B cell (primary cell): ENCODE data around the gene RPTOR. TPM values are rescaled to one million over a fixed set of nuclear protein-coding genes. Genes with fewer than 3 reads are reported as not detected.

Source experiments
- ATAC-seq: fragments of 200-7000 bp; cut with Tn5 transposase; one replicate; pipeline ENCODE4 v1.10.0; 2021; ENCODE audit warnings: low read depth, mild to moderate bottlenecking, moderate number of reproducible peaks, moderate library complexity
- CTCF ChIA-PET: fragments of 350-600 bp; sonication (Branson Sonifier 250); formaldehyde crosslinking; loops from one replicate; lab custom pipeline; 2021; ENCODE audit warnings: antibody characterized with exemption, inconsistent platforms; lab: Charles Lee
- POLR2A ChIA-PET: fragments of 350-600 bp; sonication (Branson Sonifier 250); formaldehyde crosslinking; loops from one replicate; lab custom pipeline; 2021; ENCODE audit warnings: antibody characterized with exemption; lab: Charles Lee
- DNase-seq: peaks from one replicate; pipeline ENCODE4 v3.0.0; 2013
- H2AFZ ChIP-seq: 2 replicates; pipeline ENCODE4 v1.6.1; 2012; ENCODE audit warnings: mild to moderate bottlenecking, low read depth, low read length; ENCODE audit not compliant: insufficient read depth, poor library complexity, severe bottlenecking
- H3K27ac ChIP-seq, 2 donors: 1 replicate in 1 of 2; 2 replicates in 1 of 2; pipeline ENCODE4 v1.5.1; 2012 to 2013; ENCODE audit warnings: low read length in 2 of 2, mild to moderate bottlenecking in 2 of 2, moderate library complexity in 1 of 2
- H3K27me3 ChIP-seq, 4 experiments: fragments of 200-600 bp in 1 of 4; sonication (generic) in 1 of 4; replicated peaks in 1 of 4; 1 replicate in 2 of 4; 2 replicates in 2 of 4; pipeline versions ENCODE4 v1.6.1 to v1.7.0; 2013 to 2016; ENCODE audit warnings: low read length in 3 of 4, mild to moderate bottlenecking in 2 of 4, mixed read lengths in 1 of 4, moderate library complexity in 1 of 4; ENCODE audit not compliant: insufficient read depth in 4 of 4, control insufficient read depth in 3 of 4; ENCODE audit errors: control extremely low read depth in 1 of 4
- H3K36me3 ChIP-seq, 2 experiments: replicated peaks in 1 of 2; 1 replicate in 1 of 2; 2 replicates in 1 of 2; pipeline versions ENCODE4 v1.6.1 to v1.7.1; 2013; ENCODE audit warnings: low read length in 1 of 2; ENCODE audit not compliant: insufficient read depth in 2 of 2, control insufficient read depth in 1 of 2; ENCODE audit errors: control extremely low read depth in 1 of 2, extremely low read depth in 1 of 2
- H3K4me1 ChIP-seq, 2 donors: fragments of 200-600 bp in 1 of 2; sonication (generic) in 1 of 2; 1 replicate in 1 of 2; 2 replicates in 1 of 2; pipeline versions ENCODE4 v1.5.1 to v1.6.1; 2013 to 2017; ENCODE audit warnings: low read length in 2 of 2; ENCODE audit not compliant: control insufficient read depth in 2 of 2, insufficient read depth in 2 of 2
- H3K4me2 ChIP-seq: replicated peaks from 2 replicates; pipeline ENCODE3; 2012; ENCODE audit warnings: mild to moderate bottlenecking, low read depth, low read length; ENCODE audit not compliant: poor library complexity, severe bottlenecking
- H3K4me3 ChIP-seq, 5 experiments: fragments of 200-600 bp in 1 of 5; sonication (generic) in 1 of 5; 1 replicate in 3 of 5; 2 replicates in 2 of 5; pipeline versions ENCODE4 v1.5.1 to v1.7.0; 2011 to 2016; ENCODE audit warnings: low read length in 4 of 5, mild to moderate bottlenecking in 4 of 5, low read depth in 2 of 5, control low read depth in 1 of 5, moderate library complexity in 1 of 5; ENCODE audit not compliant: insufficient read depth in 1 of 5; ENCODE audit errors: control extremely low read depth in 1 of 5, extremely low read depth in 1 of 5
- H3K79me2 ChIP-seq: fragments of 200-600 bp; sonication (generic); one replicate; pipeline ENCODE4 v1.6.0; 2016; ENCODE audit warnings: low read length; ENCODE audit not compliant: control insufficient read depth, insufficient read depth
- H3K9ac ChIP-seq: fragments of 200-600 bp; sonication (generic); 2 replicates; pipeline ENCODE4 v1.6.1; 2017; ENCODE audit warnings: mild to moderate bottlenecking, low read length, moderate library complexity
- H3K9me3 ChIP-seq, 3 donors: one replicate each; pipeline versions ENCODE4 v1.6.1 to v1.7.1; 2013; ENCODE audit warnings: low read length in 2 of 3; ENCODE audit not compliant: control insufficient read depth in 2 of 3, insufficient read depth in 1 of 3; ENCODE audit errors: control extremely low read depth in 1 of 3
- H4K20me1 ChIP-seq: 2 replicates; pipeline ENCODE4 v1.6.0; 2012; ENCODE audit warnings: mild to moderate bottlenecking, low read length; ENCODE audit not compliant: insufficient read depth, control insufficient read depth, poor library complexity, severe bottlenecking
- H3K27ac Mint-ChIP-seq: one replicate; pipeline ENCODE4 v1.8.0; 2021; ENCODE audit warnings: mixed read lengths
- H3K27me3 Mint-ChIP-seq: one replicate; pipeline ENCODE4 v1.8.0; 2021; ENCODE audit warnings: mixed read lengths
- H3K4me1 Mint-ChIP-seq: one replicate; pipeline ENCODE4 v1.8.0; 2021; ENCODE audit warnings: mixed read lengths
- H3K4me3 Mint-ChIP-seq: one replicate; pipeline ENCODE4 v1.8.0; 2021; ENCODE audit warnings: mixed read lengths
- H3K9me3 Mint-ChIP-seq: one replicate; pipeline ENCODE4 v1.8.0; 2022; ENCODE audit warnings: mixed read lengths; ENCODE audit not compliant: insufficient read depth
- EZH2 ChIP-seq: IDR thresholded peaks from 2 replicates; pipeline ENCODE4 v1.6.1; 2012; ENCODE audit warnings: borderline replicate concordance, low read depth, mild to moderate bottlenecking, moderate library complexity, low read length; ENCODE audit not compliant: insufficient read depth, poor library complexity, severe bottlenecking
- WGBS: methylation state at CpG from one replicate; pipeline ENCODE4 v1.1.5; 2013; ENCODE audit warnings: missing lambda C conversion rate; ENCODE audit not compliant: insufficient coverage; 5-methylcytosine and 5-hydroxymethylcytosine counted together
- intact Hi-C: fragments of 100-400 bp; cut with micrococcal nuclease; formaldehyde crosslinking; loops from one replicate; pipeline ENCODE4 v1.10.0; 2022
- polyA plus RNA-seq: library from polyadenylated mRNA; depleted of rRNA; stranded (reverse); fragments of >200 nt; gene quantifications from 2 replicates; pipeline ENCODE4 v1.2.3, GENCODE V29; 2012
- total RNA-seq, 2 donors: library from RNA; stranded (reverse); fragments of 120-200 nt in 1 of 2; gene quantifications; 1 replicate in 1 of 2; 2 replicates in 1 of 2; pipeline versions ENCODE4 v1.2.3 to v1.2.4, GENCODE V29; 2013 to 2022
- TF ChIP-seq, protein P1 (sequence below): fragments of 200-600 bp; IDR thresholded peaks from one replicate; pipeline ENCODE4 v1.8.0; 2022; ENCODE audit warnings: antibody characterized with exemption, mild to moderate bottlenecking

RPTOR gene
- total and polyA plus RNA-seq, 2 donors (not counting 1 experiment from before 2014, with no cell fraction given): 13.4 to 58.8 TPM

DNA sequence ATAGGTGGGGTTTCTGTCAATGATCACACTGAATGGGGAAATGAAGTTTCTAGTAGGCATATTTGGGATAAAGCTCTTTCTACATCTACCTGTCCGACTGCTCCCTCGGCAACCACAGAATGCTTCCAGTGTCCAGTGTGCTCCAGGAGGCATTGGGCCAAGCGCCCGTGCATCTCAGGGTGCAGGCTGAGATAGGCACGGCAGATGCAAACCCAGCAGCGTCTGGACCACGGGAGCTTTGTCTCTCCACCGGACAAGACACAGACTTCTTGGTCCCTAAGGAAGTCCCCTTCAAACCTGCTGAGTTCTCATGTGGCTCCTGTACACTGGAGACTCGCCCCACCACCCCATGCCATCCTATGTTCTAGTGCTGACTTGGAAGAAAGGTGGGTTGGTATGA lies 202.8 kb downstream of the RPTOR start:
- 95% methylated on average over 8 of the region's 9 CpGs for WGBS
- H3K4me1 Mint-ChIP-seq: peaks cover 8% of the 10 kb centered on the region
- H3K27me3 ChIP-seq: no peaks in the 10 kb centered on the region
- H2AFZ ChIP-seq: no peak overlapping the region
- H3K4me3 ChIP-seq: no peak overlapping the region
- no peak overlapping the region for H3K4me3 Mint-ChIP-seq
- H3K4me1 ChIP-seq: peaks cover 0 to 7% of the 10 kb centered on the region in 2 donors
- no peak overlapping the region for H3K4me2 ChIP-seq
- H3K79me2 ChIP-seq: peaks cover 3% of the 10 kb centered on the region
- CTCF ChIA-PET: no interaction called here
- POLR2A ChIA-PET: no interaction called here
- no peaks in the 10 kb centered on the region for H4K20me1 ChIP-seq
- intact Hi-C loops: no loop called here
- DNase-seq (no peak), ATAC-seq (no peak)
- no peaks in the 10 kb centered on the region for H3K36me3 ChIP-seq
- H3K27ac ChIP-seq: no peak overlapping the region
- H3K27ac Mint-ChIP-seq: no peak overlapping the region
- TF ChIP-seq, protein P1, sequence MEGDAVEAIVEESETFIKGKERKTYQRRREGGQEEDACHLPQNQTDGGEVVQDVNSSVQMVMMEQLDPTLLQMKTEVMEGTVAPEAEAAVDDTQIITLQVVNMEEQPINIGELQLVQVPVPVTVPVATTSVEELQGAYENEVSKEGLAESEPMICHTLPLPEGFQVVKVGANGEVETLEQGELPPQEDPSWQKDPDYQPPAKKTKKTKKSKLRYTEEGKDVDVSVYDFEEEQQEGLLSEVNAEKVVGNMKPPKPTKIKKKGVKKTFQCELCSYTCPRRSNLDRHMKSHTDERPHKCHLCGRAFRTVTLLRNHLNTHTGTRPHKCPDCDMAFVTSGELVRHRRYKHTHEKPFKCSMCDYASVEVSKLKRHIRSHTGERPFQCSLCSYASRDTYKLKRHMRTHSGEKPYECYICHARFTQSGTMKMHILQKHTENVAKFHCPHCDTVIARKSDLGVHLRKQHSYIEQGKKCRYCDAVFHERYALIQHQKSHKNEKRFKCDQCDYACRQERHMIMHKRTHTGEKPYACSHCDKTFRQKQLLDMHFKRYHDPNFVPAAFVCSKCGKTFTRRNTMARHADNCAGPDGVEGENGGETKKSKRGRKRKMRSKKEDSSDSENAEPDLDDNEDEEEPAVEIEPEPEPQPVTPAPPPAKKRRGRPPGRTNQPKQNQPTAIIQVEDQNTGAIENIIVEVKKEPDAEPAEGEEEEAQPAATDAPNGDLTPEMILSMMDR: no peak
- TF ChIP-seq EZH2: no peak
- H3K9me3 Mint-ChIP-seq: no peaks in the 10 kb centered on the region
- H3K27me3 Mint-ChIP-seq: no peaks in the 10 kb centered on the region
- no peaks in the 10 kb centered on the region for H3K9me3 ChIP-seq
- no peak overlapping the region for H3K9ac ChIP-seq

DNA sequence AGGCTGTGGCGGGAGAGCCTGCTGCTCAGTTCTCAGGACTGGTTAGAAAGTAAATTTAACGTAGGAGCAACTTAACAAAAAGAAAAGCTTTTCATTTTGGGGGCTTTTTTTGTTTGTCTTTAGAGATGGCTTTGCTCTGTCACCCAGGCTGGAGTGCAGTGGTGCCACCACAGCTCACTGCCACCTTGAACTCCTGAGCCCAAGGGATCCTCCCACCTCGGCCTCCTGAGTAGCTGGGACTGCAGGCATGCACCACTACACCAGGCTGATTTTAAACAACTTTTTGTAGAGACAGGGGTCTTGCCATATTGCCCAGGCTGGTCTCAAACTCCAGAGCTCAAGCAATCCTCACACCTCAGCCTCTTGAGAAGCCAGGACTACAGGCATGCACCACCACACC lies 205.0 kb downstream of the RPTOR start:
- Histone ChIP-seq H3K4me2 (no peak overlapping the region), H3K4me3 (no peak overlapping the region), H3K9me3 (no peaks in the 10 kb centered on the region), H3K36me3 (peaks cover 0 to 7% of the 10 kb centered on the region in 2 experiments), H3K27me3 (no peaks in the 10 kb centered on the region), H2AFZ (no peak overlapping the region), H4K20me1 (no peaks in the 10 kb centered on the region), H3K79me2 (no peaks in the 10 kb centered on the region), H3K27ac (no peak overlapping the region), H3K9ac (no peak overlapping the region), H3K4me1 (peaks cover 0 to 7% of the 10 kb centered on the region in 2 donors)
- no peaks in the 10 kb centered on the region for H3K27me3 Mint-ChIP-seq
- intact Hi-C loops: no loop called here
- H3K4me3 Mint-ChIP-seq: no peak overlapping the region
- H3K4me1 Mint-ChIP-seq: peaks cover 7% of the 10 kb centered on the region
- ATAC-seq: no peak
- 100% methylated on average over 1 of the region's 3 CpGs for WGBS
- no peak for DNase-seq
- no peak overlapping the region for H3K27ac Mint-ChIP-seq
- POLR2A ChIA-PET: no interaction called here
- CTCF ChIA-PET: no interaction called here
- TF ChIP-seq EZH2: no peak
- TF ChIP-seq, protein P1: no peak
- H3K9me3 Mint-ChIP-seq: no peaks in the 10 kb centered on the region
